Effector memory CD4-positive, alpha-beta T cell (primary cell): ENCODE results near the gene ACTL10.

Experiments
- DNase-seq, 3 donors: peaks; one replicate each; pipeline ENCODE4 v3.0.0-alpha.2; 2020
- H3K27ac ChIP-seq: 2 replicates; pipeline ENCODE4 v1.7.0; 2013; ENCODE audit warnings: mild to moderate bottlenecking, low read length, moderate library complexity; ENCODE audit not compliant: insufficient read depth, poor library complexity, severe bottlenecking
- H3K27me3 ChIP-seq: replicated peaks from 2 replicates; pipeline ENCODE4 v1.7.0; 2013; ENCODE audit warnings: mild to moderate bottlenecking, low read length; ENCODE audit not compliant: insufficient read depth, control insufficient read depth, poor library complexity, severe bottlenecking
- H3K36me3 ChIP-seq: 2 replicates; pipeline ENCODE4 v1.7.0; 2013; ENCODE audit warnings: mild to moderate bottlenecking, low read length, moderate library complexity; ENCODE audit not compliant: control insufficient read depth, insufficient read depth
- H3K4me1 ChIP-seq: 2 replicates; pipeline ENCODE4 v1.7.0; 2013; ENCODE audit warnings: low read length, mild to moderate bottlenecking; ENCODE audit not compliant: control insufficient read depth, insufficient read depth, poor library complexity, severe bottlenecking
- H3K4me3 ChIP-seq: 2 replicates; pipeline ENCODE4 v1.7.0; 2013; ENCODE audit warnings: low read length, low read depth, mild to moderate bottlenecking; ENCODE audit not compliant: insufficient read depth, poor library complexity, severe bottlenecking
- H3K9me3 ChIP-seq: 2 replicates; pipeline ENCODE4 v1.7.0; 2013; ENCODE audit warnings: mild to moderate bottlenecking, low read length, moderate library complexity; ENCODE audit not compliant: control insufficient read depth

Gene ACTL10

GRCh38 chr20:33656010-33656782, 10.5 kb upstream of the ACTL10 start:
- DNase-seq = no peak
- Histone ChIP-seq H3K4me3 (no peak overlapping the region), H3K9me3 (no peaks in the 10 kb centered on the region), H3K27ac (no peak overlapping the region), H3K27me3 (no peaks in the 10 kb centered on the region), H3K4me1 (no peaks in the 10 kb centered on the region), H3K36me3 (no peaks in the 10 kb centered on the region)

GRCh38 chr20:33656783-33657703, 9.7 kb upstream of the ACTL10 start:
- no peaks in the 10 kb centered on the region for H3K4me1 ChIP-seq
- H3K9me3 ChIP-seq = no peaks in the 10 kb centered on the region
- DNase-seq = no peak
- no peaks in the 10 kb centered on the region for H3K27me3 ChIP-seq
- no peaks in the 10 kb centered on the region for H3K36me3 ChIP-seq
- no peak overlapping the region for H3K4me3 ChIP-seq
- no peak overlapping the region for H3K27ac ChIP-seq

DNA sequence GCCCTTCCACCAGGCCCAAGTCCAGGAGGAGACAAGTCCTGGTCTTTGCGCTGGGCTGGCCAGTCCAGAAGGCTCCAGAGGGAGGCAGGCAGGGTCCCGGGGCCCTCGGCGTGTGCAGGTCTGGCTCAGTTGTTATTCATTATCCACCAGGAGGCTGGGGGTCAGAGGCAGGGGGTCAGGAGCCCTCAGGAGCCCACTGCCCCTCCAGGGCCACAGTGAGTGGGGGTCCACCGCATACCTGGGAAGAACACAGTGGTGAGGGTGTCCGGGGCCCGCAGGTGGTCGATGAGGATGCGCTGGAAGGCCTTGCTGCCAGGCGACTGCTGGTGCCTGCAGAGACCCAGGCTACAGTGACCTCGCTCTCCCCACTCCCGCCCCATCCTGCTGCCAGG, 9.0 kb upstream of the ACTL10 start:
- H3K27ac ChIP-seq = no peak overlapping the region
- H3K27me3 ChIP-seq = no peaks in the 10 kb centered on the region
- H3K4me1 ChIP-seq = peaks cover 1% of the 10 kb centered on the region
- no peak for DNase-seq
- no peak overlapping the region for H3K4me3 ChIP-seq
- H3K36me3 ChIP-seq = no peaks in the 10 kb centered on the region
- H3K9me3 ChIP-seq = no peaks in the 10 kb centered on the region

GRCh38 chr20:33658510-33658909, 8.2 kb upstream of the ACTL10 start:
- no peak for DNase-seq
- Histone ChIP-seq H3K36me3 (no peaks in the 10 kb centered on the region), H3K9me3 (no peaks in the 10 kb centered on the region), H3K27ac (no peak overlapping the region), H3K27me3 (no peaks in the 10 kb centered on the region), H3K4me3 (no peak overlapping the region), H3K4me1 (peaks cover 8% of the 10 kb centered on the region)

DNA sequence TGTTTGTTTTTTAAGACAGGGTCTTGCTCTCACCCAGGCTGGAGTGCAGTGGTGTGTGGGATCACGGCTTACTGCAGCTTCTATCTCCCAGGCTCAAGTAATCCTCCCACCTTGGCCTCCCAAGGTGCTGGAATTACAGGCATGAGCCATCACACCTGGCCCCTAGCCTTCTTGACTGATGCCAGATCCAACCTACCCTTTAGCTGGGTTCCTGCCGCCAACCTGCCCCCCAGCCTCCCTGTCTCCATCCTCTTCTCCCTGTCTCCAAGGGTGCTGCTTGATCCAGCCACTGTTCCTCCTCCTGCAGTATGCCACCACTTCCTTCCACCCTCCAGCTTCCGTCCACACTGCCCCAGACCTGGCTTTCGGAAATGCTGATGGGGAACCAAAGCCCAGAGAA, 7.8 kb upstream of the ACTL10 start:
- Histone ChIP-seq H3K4me1 (peaks cover 12% of the 10 kb centered on the region), H3K27ac (no peak overlapping the region), H3K9me3 (no peaks in the 10 kb centered on the region), H3K36me3 (no peaks in the 10 kb centered on the region), H3K27me3 (no peaks in the 10 kb centered on the region), H3K4me3 (no peak overlapping the region)
- DNase-seq = no peak

DNA sequence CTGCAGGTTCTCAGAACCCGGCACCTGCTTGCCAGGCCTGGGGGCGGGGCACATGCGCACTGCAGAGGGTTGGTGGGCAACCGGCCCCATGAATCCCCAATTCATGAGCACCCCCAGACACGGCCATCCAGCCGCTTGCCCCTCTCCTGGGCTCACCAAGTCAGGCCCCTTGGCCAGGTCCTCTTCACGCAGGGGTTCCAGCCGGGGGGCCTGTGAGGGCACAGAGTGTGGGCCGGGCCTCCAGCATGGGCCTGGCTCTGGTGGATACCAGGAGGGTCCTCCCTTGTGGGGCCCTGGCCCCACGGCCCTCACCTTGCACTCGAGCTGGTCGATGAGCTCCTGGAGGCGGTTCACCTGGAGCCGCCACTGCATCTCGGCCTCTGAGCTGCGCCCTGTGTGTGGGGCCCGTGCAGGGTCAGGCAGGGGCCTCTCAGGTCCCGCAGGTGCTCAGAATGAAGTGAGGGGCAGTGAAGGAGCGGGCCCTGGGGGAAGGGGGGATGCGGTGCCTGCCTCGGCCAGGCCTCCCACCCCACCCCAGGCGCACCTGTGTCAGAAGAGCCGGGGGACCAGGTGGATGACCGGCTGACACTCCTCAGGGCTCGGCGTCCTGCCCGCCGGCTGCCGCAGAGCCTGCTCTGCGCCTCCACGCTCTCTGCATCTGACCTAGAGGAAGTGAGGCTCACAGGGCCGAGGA, 7.3 kb upstream of the ACTL10 start:
- H3K36me3 ChIP-seq = no peaks in the 10 kb centered on the region
- H3K4me1 ChIP-seq = peaks cover 17% of the 10 kb centered on the region
- no peaks in the 10 kb centered on the region for H3K9me3 ChIP-seq
- no peak overlapping the region for H3K27ac ChIP-seq
- H3K27me3 ChIP-seq = no peaks in the 10 kb centered on the region
- no peak overlapping the region for H3K4me3 ChIP-seq
- no peak for DNase-seq

DNA sequence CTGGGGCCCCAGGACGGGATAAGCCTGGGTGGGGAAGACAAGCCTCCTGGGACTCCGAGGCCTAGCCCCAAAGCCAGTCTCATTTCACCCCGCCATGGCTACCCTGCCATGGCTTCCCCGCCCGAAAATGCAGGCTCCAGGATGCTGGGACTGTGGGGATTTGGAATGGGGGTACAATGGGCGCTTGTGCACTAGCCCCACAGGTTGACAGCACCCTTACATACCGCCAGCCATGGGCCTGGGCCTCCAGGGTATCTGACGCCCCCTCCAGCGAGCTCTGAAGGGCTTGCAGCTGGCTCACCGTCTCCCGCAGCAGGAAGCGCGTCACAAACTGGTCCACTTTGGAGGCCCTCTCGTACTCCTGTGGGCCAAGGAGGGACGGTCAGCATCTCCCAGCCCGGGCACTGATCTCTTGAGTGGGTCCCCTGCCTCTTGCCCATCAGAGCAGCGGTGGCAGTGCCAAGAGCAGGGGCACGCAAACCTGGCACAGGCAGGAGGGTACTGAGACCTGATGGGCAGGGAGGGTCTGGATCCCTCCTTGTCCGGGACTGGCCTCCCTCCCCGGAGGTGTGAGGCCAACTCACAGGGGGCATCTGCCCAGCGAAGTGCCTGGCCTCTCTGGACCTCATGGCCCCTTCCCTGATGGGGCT, 6.6 kb upstream of the ACTL10 start:
- H3K4me3 ChIP-seq = no peak overlapping the region
- no peak for DNase-seq

GRCh38 chr20:33660685-33661058, 6.1 kb upstream of the ACTL10 start:
- Histone ChIP-seq H3K9me3 (no peaks in the 10 kb centered on the region), H3K36me3 (no peaks in the 10 kb centered on the region), H3K4me3 (no peak overlapping the region), H3K4me1 (peaks cover 21% of the 10 kb centered on the region), H3K27ac (no peak overlapping the region), H3K27me3 (no peaks in the 10 kb centered on the region)
- no peak for DNase-seq

More for the DNA sequence above, 6.6 kb upstream of the ACTL10 start:
- H3K27ac ChIP-seq = no peak overlapping the region
- H3K27me3 ChIP-seq = no peaks in the 10 kb centered on the region
- H3K36me3 ChIP-seq = no peaks in the 10 kb centered on the region
- peaks cover 21% of the 10 kb centered on the region for H3K4me1 ChIP-seq
- no peaks in the 10 kb centered on the region for H3K9me3 ChIP-seq

DNA sequence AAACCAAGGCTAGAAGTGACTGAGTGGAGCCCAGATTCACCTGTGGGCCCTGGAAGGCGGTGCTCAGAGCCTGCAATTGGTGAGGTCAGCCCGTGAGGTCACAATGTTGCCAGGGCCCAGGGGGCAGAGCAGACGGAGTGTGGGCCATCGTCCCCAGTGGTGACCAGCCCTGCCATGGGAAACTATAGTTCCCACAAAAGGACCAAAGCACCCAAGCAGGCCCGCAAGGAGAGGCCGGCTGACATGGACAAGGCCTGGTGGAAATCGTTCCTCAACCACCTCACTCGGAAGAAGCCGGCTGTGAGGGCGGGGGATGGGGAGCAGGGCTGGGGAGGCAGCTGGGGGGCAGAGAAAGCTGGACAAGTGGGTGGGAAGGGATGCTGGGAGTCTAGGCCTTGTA, 4.6 kb upstream of the ACTL10 start, which contains the start of gene C20orf144:
TSS of gene C20orf144 (plus strand) at position 156 of the 400 bp plus-strand sequence. CDS start at position 175, 19 bp downstream.
- Histone ChIP-seq H3K36me3 (no peaks in the 10 kb centered on the region), H3K9me3 (no peaks in the 10 kb centered on the region), H3K27me3 (no peaks in the 10 kb centered on the region), H3K4me1 (peaks cover 29% of the 10 kb centered on the region), H3K27ac (peak within 1 kb of the TSS; percentile 82), H3K4me3 (peak within 1 kb of the TSS; percentile 74)
- DNase-seq = no peak
